IPS-18a (cell line): ENCODE results near the gene SPRED2.

ENCODE experiments used
- H3K27ac ChIP-seq: one replicate; pipeline ENCODE4 v1.5.1; 2013; ENCODE audit warnings: low read length
- H3K27me3 ChIP-seq: one replicate; pipeline ENCODE4 v1.6.1; 2013; ENCODE audit warnings: mild to moderate bottlenecking, low read length; ENCODE audit not compliant: control insufficient read depth, insufficient read depth
- H3K36me3 ChIP-seq: one replicate; pipeline ENCODE4 v1.6.1; 2013; ENCODE audit warnings: low read depth, low read length; ENCODE audit not compliant: control insufficient read depth
- H3K4me1 ChIP-seq: one replicate; pipeline ENCODE4 v1.6.1; 2013; ENCODE audit warnings: low read depth, low read length; ENCODE audit not compliant: control insufficient read depth
- H3K4me3 ChIP-seq: one replicate; pipeline ENCODE4 v1.5.1; 2013; ENCODE audit warnings: low read length
- H3K9ac ChIP-seq: one replicate; pipeline ENCODE4 v1.6.1; 2013; ENCODE audit warnings: mild to moderate bottlenecking, low read length, moderate library complexity
- H3K9me3 ChIP-seq: one replicate; pipeline ENCODE4 v1.6.1; 2013; ENCODE audit warnings: low read depth, low read length; ENCODE audit not compliant: control insufficient read depth

Gene SPRED2

DNA sequence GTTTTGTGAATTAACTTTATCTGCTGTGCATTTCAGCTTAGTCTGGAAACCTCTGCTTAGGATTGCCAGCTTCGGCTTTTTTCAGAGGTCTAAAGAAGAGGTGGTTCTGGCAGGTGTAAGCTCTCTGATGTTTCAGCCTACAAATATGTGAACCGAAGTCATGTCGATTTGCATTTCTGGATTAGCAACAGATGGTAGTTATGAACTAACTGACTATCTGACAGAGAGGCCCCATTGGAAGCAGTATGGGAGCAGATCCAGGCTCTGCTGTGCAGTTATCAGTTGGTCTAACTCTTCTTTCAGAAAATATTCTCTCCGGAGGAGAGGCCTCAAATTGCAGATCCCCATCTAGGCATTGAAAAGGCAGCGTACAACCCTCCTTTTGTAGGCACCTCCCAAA, 32.7 kb upstream of the SPRED2 start:
- H3K9me3 ChIP-seq: no peaks in the 10 kb centered on the region
- no peak overlapping the region for H3K4me3 ChIP-seq
- H3K4me1 ChIP-seq: no peaks in the 10 kb centered on the region
- H3K36me3 ChIP-seq: no peaks in the 10 kb centered on the region
- no peaks in the 10 kb centered on the region for H3K27me3 ChIP-seq
- H3K9ac ChIP-seq: no peak overlapping the region
- H3K27ac ChIP-seq: no peak overlapping the region

DNA sequence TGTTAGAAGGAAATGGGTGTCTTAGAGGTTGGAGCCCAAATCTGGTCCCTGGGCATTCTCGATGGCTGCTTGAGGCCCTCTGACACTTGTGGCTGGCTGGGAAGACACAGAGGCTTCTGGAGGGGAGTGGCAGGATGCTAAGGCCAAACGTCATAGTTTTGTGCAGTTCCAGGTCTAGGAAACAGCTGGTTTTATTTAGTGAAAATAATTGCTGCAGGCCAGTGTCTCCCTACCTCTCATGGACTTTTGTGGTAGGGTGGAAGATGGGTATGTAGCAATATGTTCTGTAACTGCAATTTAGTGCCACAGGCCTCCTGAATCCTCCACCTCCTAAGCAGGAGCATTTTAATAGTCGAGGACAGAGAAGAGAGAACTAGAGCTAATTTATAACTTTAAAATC, 32.2 kb upstream of the SPRED2 start:
- Histone ChIP-seq H3K9ac (no peak overlapping the region), H3K9me3 (no peaks in the 10 kb centered on the region), H3K27ac (no peak overlapping the region), H3K36me3 (no peaks in the 10 kb centered on the region), H3K4me1 (no peaks in the 10 kb centered on the region), H3K27me3 (no peaks in the 10 kb centered on the region), H3K4me3 (no peak overlapping the region)

DNA sequence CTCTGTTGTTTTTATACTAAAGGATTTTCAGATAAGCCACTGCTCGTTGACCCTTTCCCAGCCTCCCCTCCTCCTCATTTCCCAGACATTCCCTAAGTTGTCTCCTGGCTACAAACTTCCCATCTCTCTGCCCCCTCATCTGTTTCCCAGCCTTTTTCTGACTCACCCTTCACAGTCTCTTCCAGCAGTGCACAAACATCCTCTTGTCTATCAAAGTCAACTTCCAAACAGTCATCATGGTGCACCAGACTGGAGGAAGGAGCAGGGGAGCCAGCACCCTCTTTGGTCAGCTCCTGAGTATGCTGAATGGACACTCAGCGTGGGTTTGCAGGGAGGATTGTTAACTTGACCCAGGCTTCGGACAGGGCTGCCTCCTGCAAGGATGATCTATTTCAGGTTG, 26.6 kb upstream of the SPRED2 start:
- H3K36me3 ChIP-seq: no peaks in the 10 kb centered on the region
- H3K4me3 ChIP-seq: no peak overlapping the region
- H3K27me3 ChIP-seq: no peaks in the 10 kb centered on the region
- no peak overlapping the region for H3K27ac ChIP-seq
- peaks cover 5% of the 10 kb centered on the region for H3K4me1 ChIP-seq
- no peak overlapping the region for H3K9ac ChIP-seq
- no peaks in the 10 kb centered on the region for H3K9me3 ChIP-seq

DNA sequence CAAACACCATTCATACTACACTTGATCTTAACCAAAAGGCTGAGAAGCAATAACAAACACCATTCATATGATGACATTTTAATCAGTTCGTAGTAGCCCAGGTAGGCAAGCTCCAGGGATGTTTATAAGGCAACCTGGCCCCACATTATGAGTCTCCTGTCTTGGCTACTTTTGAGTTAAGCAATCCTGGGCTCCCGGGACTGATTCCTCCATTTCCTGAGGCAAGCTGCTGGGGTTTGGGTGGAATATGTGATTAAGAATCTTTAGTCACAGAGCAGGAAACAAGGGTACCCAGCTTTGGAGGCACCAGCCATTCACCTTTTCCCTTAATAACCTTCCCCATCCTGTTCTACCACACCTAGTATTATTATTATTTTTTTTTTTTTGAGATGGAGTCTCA, 24.5 kb upstream of the SPRED2 start:
- Histone ChIP-seq H3K9me3 (no peaks in the 10 kb centered on the region), H3K27ac (no peak overlapping the region), H3K27me3 (no peaks in the 10 kb centered on the region), H3K36me3 (no peaks in the 10 kb centered on the region), H3K4me3 (no peak overlapping the region), H3K4me1 (peaks cover 5% of the 10 kb centered on the region), H3K9ac (no peak overlapping the region)

DNA sequence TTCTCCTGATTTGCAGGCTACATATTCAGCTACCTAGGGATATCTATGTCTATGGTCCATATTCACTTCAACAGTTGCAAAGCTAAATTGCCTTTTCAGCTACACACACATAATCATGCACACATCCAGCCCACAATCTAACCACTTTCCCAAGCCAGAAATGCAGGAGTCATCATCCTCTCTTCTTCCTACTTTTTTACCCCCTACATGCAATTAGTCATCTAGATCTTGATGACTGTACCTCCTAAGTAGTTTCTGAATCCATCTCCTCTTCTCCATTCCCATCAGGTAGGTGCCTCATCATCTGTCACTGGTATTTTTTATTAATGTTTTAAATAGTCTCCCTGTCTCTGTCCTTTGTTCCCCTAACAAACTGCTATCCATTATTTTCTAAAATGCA, 23.7 kb upstream of the SPRED2 start:
- peaks cover 5% of the 10 kb centered on the region for H3K4me1 ChIP-seq
- H3K36me3 ChIP-seq: no peaks in the 10 kb centered on the region
- H3K9me3 ChIP-seq: no peaks in the 10 kb centered on the region
- no peak overlapping the region for H3K27ac ChIP-seq
- no peaks in the 10 kb centered on the region for H3K27me3 ChIP-seq
- no peak overlapping the region for H3K9ac ChIP-seq
- H3K4me3 ChIP-seq: no peak overlapping the region

DNA sequence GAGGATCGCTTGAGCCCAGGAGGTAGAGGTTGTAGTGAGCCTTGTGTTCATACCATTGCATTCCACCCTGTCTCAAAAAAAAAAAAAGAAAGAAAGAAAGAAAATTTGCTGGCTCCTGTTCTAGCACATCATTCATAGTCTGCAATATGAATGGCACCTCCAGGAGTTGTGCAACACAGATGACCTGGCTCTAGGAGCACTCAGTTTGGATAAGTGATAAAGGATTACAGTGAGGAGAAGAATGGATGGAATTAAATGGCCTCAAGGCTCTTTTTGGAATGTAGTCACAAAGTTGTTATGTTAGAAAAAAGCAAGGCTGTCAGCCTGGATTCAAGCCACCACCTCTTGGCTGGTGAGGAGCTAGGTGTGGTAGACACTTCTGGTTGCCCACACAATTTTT, 21.5 kb upstream of the SPRED2 start:
- Histone ChIP-seq H3K27ac (no peak overlapping the region), H3K9me3 (no peaks in the 10 kb centered on the region)

DNA sequence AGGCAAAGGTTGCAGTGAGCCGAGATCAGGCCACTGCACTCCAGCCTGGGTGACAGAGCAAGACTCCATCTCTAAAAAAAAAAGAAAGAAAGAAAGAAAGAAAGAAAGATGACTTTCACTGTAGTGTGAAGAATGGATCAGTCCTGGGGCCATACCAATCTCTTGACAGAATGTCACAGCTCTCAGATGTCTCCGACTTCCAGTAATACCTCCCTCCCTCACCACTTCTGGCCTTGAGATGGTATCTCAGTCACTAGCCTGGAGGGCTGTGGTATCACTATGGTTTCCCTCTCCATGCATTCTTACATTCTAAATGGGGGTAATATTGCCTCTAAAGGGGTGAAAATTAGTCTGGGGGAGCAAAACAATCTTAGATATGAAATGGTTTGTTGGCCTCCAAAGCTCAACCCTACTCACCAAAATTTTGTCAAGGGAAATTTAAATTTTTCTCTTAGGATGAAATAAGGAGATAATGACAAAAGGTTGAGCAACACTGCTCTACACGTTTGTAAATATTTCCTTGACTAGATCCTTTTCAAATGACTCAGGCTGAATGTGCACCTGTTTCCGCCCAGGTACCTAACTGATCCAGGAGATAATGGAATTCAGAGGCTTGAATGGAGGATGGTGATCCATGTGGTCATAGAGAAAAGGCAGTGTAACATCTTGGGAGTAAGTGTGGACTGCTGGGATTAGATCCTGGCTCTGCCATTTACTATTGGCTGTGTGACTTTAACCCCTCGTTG, 19.9 kb upstream of the SPRED2 start:
- Histone ChIP-seq H3K4me3 (no peak overlapping the region), H3K27ac (no peak overlapping the region), H3K9me3 (no peaks in the 10 kb centered on the region), H3K9ac (no peak overlapping the region), H3K36me3 (no peaks in the 10 kb centered on the region), H3K27me3 (no peaks in the 10 kb centered on the region), H3K4me1 (peaks cover 5% of the 10 kb centered on the region)

More for the DNA sequence above, 21.5 kb upstream of the SPRED2 start:
- H3K4me1 ChIP-seq: peaks cover 5% of the 10 kb centered on the region
- H3K4me3 ChIP-seq: no peak overlapping the region
- H3K9ac ChIP-seq: no peak overlapping the region
- no peaks in the 10 kb centered on the region for H3K27me3 ChIP-seq
- no peaks in the 10 kb centered on the region for H3K36me3 ChIP-seq

DNA sequence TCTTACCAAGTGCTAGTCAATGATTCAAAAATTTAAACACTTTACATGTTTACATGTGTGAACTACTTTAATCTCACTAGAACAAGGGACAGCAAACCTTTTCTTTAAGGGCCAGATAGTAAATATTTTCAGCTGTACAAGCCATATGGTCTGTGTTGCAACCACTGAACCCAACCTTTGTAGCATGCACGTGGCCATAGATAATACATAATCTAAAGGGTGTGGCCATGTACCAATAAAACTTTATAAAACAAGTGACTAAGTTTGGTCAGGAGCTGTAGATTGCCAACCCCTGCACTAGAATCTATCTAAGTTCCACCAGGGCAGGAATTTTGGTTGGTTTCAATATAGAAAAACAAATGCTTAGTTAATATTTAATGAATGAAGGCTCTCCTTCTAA, 18.4 kb upstream of the SPRED2 start:
- Histone ChIP-seq H3K27me3 (no peaks in the 10 kb centered on the region), H3K4me1 (no peaks in the 10 kb centered on the region), H3K36me3 (no peaks in the 10 kb centered on the region), H3K4me3 (no peak overlapping the region), H3K9me3 (no peaks in the 10 kb centered on the region), H3K27ac (no peak overlapping the region), H3K9ac (no peak overlapping the region)

DNA sequence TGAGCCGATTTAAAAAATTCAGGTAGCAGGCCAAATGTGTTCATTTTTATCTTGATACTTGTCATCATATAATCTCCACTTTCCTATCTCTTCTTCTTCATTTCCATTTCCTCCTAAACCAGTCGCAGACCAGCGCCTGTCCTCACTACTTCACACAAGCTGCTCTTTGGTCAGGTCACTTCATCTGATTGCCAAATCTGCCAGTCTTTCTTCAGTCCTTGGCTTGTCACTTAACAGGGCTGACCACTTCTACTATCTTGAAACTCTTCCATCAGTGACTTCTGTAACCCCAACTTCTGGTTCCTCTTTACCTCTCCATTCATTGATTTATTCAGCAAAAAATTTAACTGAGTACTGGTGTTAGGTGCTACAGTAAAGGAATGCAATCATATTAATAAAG, 18.0 kb upstream of the SPRED2 start:
- Histone ChIP-seq H3K4me1 (no peaks in the 10 kb centered on the region), H3K27me3 (no peaks in the 10 kb centered on the region), H3K36me3 (no peaks in the 10 kb centered on the region), H3K27ac (no peak overlapping the region), H3K9ac (no peak overlapping the region), H3K4me3 (no peak overlapping the region), H3K9me3 (no peaks in the 10 kb centered on the region)

DNA sequence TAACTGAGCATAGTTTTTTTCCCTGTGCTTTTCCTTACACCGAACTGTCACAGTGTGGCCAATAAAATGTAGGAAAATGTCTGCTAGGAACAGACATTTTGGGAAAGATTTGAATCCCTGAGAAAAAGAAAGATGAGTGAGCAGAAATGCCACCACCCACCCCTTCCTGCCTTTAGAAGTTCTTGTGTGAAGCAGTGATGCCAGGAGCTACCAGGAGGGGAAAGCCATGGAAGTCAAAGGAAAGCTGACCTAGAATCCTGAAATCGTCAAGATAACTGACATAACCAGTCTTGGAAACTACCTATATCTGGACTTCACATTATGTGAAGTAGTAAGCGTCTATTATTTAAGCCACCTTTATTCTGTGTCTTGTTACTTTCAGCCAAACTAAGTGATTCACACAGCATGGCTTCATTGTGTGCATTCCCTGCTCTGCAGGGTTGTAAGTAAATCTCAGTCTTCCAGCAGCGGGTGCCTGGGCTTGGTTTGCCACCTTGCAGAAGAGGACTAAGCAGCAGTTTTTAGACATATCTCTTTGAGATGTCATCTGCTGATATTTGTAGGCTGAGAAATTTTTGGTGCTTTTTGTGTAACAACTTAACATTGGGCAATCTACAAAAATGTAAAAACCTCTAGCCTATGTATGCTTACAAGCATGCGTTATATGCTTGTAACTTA, 11.2 kb upstream of the SPRED2 start:
- Histone ChIP-seq H3K9ac (no peak overlapping the region), H3K36me3 (no peaks in the 10 kb centered on the region), H3K27ac (no peak overlapping the region), H3K9me3 (no peaks in the 10 kb centered on the region), H3K4me3 (no peak overlapping the region), H3K4me1 (peaks cover 11% of the 10 kb centered on the region), H3K27me3 (peaks cover 18% of the 10 kb centered on the region)

DNA sequence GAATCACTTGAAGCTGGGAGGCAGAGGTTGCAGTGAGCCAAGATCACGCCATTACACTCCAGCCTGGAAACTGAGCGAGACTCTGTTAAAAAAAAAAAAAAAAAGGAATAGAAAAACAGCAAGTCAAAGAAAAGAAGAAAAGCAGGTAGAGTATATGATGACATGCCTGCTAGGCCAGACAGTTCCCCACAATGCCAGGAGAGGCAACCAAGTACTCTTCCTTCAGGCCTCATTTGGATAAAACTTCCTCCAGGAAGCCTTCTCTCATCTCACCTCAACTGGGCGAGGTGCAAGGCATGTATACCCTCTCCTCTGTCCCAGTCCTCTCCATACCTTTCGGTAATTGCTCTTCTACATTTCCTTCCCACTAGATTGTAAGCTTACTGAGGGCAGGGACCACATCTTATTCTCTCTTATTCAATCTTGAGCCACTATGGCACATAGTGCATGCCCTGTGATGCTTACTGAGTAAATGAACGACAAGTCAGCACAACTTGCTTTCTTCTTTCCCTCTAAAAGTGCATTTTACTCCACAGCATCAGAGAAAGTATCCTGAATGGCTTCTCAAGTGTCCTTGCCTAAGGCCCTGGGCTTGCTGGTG, 10.1 kb upstream of the SPRED2 start:
- Histone ChIP-seq H3K36me3 (no peaks in the 10 kb centered on the region), H3K9me3 (no peaks in the 10 kb centered on the region), H3K4me3 (no peak overlapping the region), H3K4me1 (peaks cover 21% of the 10 kb centered on the region), H3K27ac (no peak overlapping the region), H3K27me3 (peaks cover 21% of the 10 kb centered on the region), H3K9ac (no peak overlapping the region)
